Neural cell (in vitro differentiated cells): ENCODE results near the gene DACH1. TPM values are rescaled to one million over a fixed set of nuclear protein-coding genes. Genes with fewer than 3 reads are reported as not detected.

ENCODE experiments used
- H2AFZ ChIP-seq: fragments of 200-600, 300-800 bp; sonication (generic), shearing (Covaris generic); 2 replicates; pipeline ENCODE4 v1.6.0; 2014; ENCODE audit warnings: low read depth, mild to moderate bottlenecking, antibody characterized with exemption, low read length, moderate library complexity
- H3F3A ChIP-seq: fragments of 200-600 bp; shearing (Covaris generic); 2 replicates; pipeline ENCODE4 v1.6.1; 2016; ENCODE audit warnings: mild to moderate bottlenecking, moderate library complexity, mixed read lengths, antibody characterized with exemption, low read length; ENCODE audit not compliant: insufficient read depth, poor library complexity, severe bottlenecking
- H3K27ac ChIP-seq: fragments of 200-600, 300-800 bp; sonication (generic), shearing (Covaris generic); 2 replicates; pipeline ENCODE4 v1.5.1; 2014; ENCODE audit warnings: mild to moderate bottlenecking, low read length, moderate library complexity
- H3K27me3 ChIP-seq: fragments of 300-800, 200-600 bp; sonication (generic), shearing (Covaris generic); 2 replicates; pipeline ENCODE4 v1.6.0; 2014; ENCODE audit warnings: mild to moderate bottlenecking, low read depth, low read length, moderate library complexity; ENCODE audit not compliant: insufficient read depth
- H3K36me3 ChIP-seq: fragments of 300-800, 200-600 bp; sonication (generic), shearing (Covaris generic); 2 replicates; pipeline ENCODE4 v1.5.1; 2014; ENCODE audit warnings: mild to moderate bottlenecking, antibody characterized with exemption, low read length, moderate library complexity; ENCODE audit not compliant: insufficient read depth
- H3K4me2 ChIP-seq: fragments of 300-800, 200-600 bp; sonication (generic), shearing (Covaris generic); 2 replicates; pipeline ENCODE4 v1.6.0; 2014; ENCODE audit warnings: mild to moderate bottlenecking, low read length
- H3K4me3 ChIP-seq: fragments of 300-800, 200-600 bp; sonication (generic), shearing (Covaris generic); 2 replicates; pipeline ENCODE4 v1.5.1; 2014; ENCODE audit warnings: mild to moderate bottlenecking, low read length, moderate library complexity
- H3K79me2 ChIP-seq: fragments of 200-600 bp; shearing (Covaris generic); replicated peaks from 2 replicates; pipeline ENCODE4 v1.6.0; 2014; ENCODE audit warnings: mild to moderate bottlenecking, low read length, moderate library complexity; ENCODE audit not compliant: insufficient read depth
- H3K9ac ChIP-seq: fragments of 300-800, 200-600 bp; sonication (generic), shearing (Covaris generic); 2 replicates; pipeline ENCODE4 v1.6.1; 2016; ENCODE audit warnings: mild to moderate bottlenecking, low read length, mixed read lengths
- H3K9me2 ChIP-seq: fragments of 200-600 bp; shearing (Covaris generic); 2 replicates; pipeline ENCODE4 v1.6.1; 2016; ENCODE audit warnings: mild to moderate bottlenecking, low read length, mixed read lengths; ENCODE audit not compliant: insufficient read depth
- H3K9me3 ChIP-seq: fragments of 200-600, 300-800 bp; sonication (generic), shearing (Covaris generic); 2 replicates; pipeline ENCODE4 v1.6.1; 2016; ENCODE audit warnings: mild to moderate bottlenecking, mixed run types, low read length, moderate library complexity, mixed read lengths
- H4K20me1 ChIP-seq: fragments of 200-600 bp; shearing (Covaris generic); 2 replicates; pipeline ENCODE4 v1.6.1; 2016; ENCODE audit warnings: mild to moderate bottlenecking, mixed run types; ENCODE audit not compliant: insufficient read depth
- EP300 ChIP-seq: fragments of 450-650 bp; conservative IDR thresholded peaks from 2 replicates; pipeline ENCODE4 v1.6.1; 2014; ENCODE audit warnings: antibody characterized with exemption, mild to moderate bottlenecking, moderate library complexity; ENCODE audit not compliant: poor library complexity, severe bottlenecking
- EZH2 ChIP-seq: fragments of 200-600, 300-800 bp; shearing (Covaris generic), sonication (generic); IDR thresholded peaks from 2 replicates; pipeline ENCODE4 v1.6.1; 2014; ENCODE audit warnings: antibody characterized with exemption, low read length, borderline replicate concordance, mild to moderate bottlenecking; ENCODE audit not compliant: insufficient read depth, poor library complexity, severe bottlenecking
- MXI1 ChIP-seq: fragments of 450-650 bp; conservative IDR thresholded peaks from 2 replicates; pipeline ENCODE4 v1.6.1; 2014; ENCODE audit warnings: antibody characterized with exemption, mild to moderate bottlenecking; ENCODE audit not compliant: poor library complexity, severe bottlenecking
- POLR2AphosphoS5 ChIP-seq: IDR thresholded peaks from 2 replicates; pipeline ENCODE4 v1.6.1; 2012
- RAD21 ChIP-seq: fragments of 450-650 bp; conservative IDR thresholded peaks from 2 replicates; pipeline ENCODE4 v1.6.1; 2014; ENCODE audit warnings: antibody characterized with exemption, mild to moderate bottlenecking, moderate library complexity
- SMC3 ChIP-seq: fragments of 450-650 bp; conservative IDR thresholded peaks from 2 replicates; pipeline ENCODE4 v1.6.1; 2014; ENCODE audit warnings: antibody characterized with exemption, mild to moderate bottlenecking, moderate library complexity; ENCODE audit not compliant: poor library complexity
- TAF1 ChIP-seq: IDR thresholded peaks from 2 replicates; pipeline ENCODE4 v1.6.1; 2012; ENCODE audit warnings: low read depth
- polyA plus RNA-seq: library from polyadenylated mRNA; depleted of rRNA; stranded (reverse); fragments of >200 nt; gene quantifications from 2 replicates; pipeline ENCODE4 v1.2.3, GENCODE V29; 2014
- TF ChIP-seq, protein P1 (sequence below): IDR thresholded peaks from 2 replicates; pipeline ENCODE4 v1.6.1; 2012; ENCODE audit warnings: borderline replicate concordance
- TF ChIP-seq, protein P2 (sequence below): fragments of 450-650 bp; IDR thresholded peaks from 2 replicates; pipeline ENCODE4 v1.5.1; 2014; ENCODE audit warnings: antibody characterized with exemption, mild to moderate bottlenecking, moderate library complexity; ENCODE audit not compliant: poor library complexity, severe bottlenecking

DACH1 gene
- polyA plus RNA-seq, 1 donor from 2014 or later: 20.0 TPM

- Histone ChIP-seq H3K79me2 (no peaks in the 10 kb centered on the region), H2AFZ (no peak overlapping the region)
Observed at GRCh38 chr13:71587193-71587592, 279.8 kb downstream of the DACH1 start.

GRCh38 chr13:71583581-71583980 lies 283.4 kb downstream of the DACH1 start:
- Histone ChIP-seq H3K4me3 (no peak overlapping the region), H3K4me2 (no peak overlapping the region), H3K27me3 (no peaks in the 10 kb centered on the region), H4K20me1 (no peaks in the 10 kb centered on the region), H3F3A (no peaks in the 10 kb centered on the region), H3K9me2 (no peaks in the 10 kb centered on the region), H3K79me2 (no peaks in the 10 kb centered on the region), H3K9ac (no peak overlapping the region), H2AFZ (no peak overlapping the region), H3K27ac (no peak overlapping the region), H3K36me3 (no peaks in the 10 kb centered on the region), H3K9me3 (no peaks in the 10 kb centered on the region)
- TF ChIP-seq POLR2AphosphoS5 (no peak), SMC3 (no peak), RAD21 (no peak), EP300 (no peak), EZH2 (no peak), TAF1 (no peak), MXI1 (no peak)
- TF ChIP-seq, protein P1, sequence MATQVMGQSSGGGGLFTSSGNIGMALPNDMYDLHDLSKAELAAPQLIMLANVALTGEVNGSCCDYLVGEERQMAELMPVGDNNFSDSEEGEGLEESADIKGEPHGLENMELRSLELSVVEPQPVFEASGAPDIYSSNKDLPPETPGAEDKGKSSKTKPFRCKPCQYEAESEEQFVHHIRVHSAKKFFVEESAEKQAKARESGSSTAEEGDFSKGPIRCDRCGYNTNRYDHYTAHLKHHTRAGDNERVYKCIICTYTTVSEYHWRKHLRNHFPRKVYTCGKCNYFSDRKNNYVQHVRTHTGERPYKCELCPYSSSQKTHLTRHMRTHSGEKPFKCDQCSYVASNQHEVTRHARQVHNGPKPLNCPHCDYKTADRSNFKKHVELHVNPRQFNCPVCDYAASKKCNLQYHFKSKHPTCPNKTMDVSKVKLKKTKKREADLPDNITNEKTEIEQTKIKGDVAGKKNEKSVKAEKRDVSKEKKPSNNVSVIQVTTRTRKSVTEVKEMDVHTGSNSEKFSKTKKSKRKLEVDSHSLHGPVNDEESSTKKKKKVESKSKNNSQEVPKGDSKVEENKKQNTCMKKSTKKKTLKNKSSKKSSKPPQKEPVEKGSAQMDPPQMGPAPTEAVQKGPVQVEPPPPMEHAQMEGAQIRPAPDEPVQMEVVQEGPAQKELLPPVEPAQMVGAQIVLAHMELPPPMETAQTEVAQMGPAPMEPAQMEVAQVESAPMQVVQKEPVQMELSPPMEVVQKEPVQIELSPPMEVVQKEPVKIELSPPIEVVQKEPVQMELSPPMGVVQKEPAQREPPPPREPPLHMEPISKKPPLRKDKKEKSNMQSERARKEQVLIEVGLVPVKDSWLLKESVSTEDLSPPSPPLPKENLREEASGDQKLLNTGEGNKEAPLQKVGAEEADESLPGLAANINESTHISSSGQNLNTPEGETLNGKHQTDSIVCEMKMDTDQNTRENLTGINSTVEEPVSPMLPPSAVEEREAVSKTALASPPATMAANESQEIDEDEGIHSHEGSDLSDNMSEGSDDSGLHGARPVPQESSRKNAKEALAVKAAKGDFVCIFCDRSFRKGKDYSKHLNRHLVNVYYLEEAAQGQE: no peak
- TF ChIP-seq, protein P2, sequence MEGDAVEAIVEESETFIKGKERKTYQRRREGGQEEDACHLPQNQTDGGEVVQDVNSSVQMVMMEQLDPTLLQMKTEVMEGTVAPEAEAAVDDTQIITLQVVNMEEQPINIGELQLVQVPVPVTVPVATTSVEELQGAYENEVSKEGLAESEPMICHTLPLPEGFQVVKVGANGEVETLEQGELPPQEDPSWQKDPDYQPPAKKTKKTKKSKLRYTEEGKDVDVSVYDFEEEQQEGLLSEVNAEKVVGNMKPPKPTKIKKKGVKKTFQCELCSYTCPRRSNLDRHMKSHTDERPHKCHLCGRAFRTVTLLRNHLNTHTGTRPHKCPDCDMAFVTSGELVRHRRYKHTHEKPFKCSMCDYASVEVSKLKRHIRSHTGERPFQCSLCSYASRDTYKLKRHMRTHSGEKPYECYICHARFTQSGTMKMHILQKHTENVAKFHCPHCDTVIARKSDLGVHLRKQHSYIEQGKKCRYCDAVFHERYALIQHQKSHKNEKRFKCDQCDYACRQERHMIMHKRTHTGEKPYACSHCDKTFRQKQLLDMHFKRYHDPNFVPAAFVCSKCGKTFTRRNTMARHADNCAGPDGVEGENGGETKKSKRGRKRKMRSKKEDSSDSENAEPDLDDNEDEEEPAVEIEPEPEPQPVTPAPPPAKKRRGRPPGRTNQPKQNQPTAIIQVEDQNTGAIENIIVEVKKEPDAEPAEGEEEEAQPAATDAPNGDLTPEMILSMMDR: no peak

More at GRCh38 chr13:71587193-71587592, 279.8 kb downstream of the DACH1 start:
- H3K27ac ChIP-seq: no peak overlapping the region
- H3K4me2 ChIP-seq: no peak overlapping the region
- no peaks in the 10 kb centered on the region for H3K9me2 ChIP-seq
- H3K9me3 ChIP-seq: no peaks in the 10 kb centered on the region
- no peaks in the 10 kb centered on the region for H3K27me3 ChIP-seq
- no peaks in the 10 kb centered on the region for H4K20me1 ChIP-seq
- no peak for TF ChIP-seq TAF1
- TF ChIP-seq, protein P2: no peak
- TF ChIP-seq SMC3: no peak
- no peak for TF ChIP-seq EP300
- TF ChIP-seq POLR2AphosphoS5: no peak
- TF ChIP-seq RAD21: no peak
- no peak for TF ChIP-seq MXI1
- TF ChIP-seq, protein P1: no peak
- TF ChIP-seq EZH2: no peak
- H3K36me3 ChIP-seq: no peaks in the 10 kb centered on the region
- H3K9ac ChIP-seq: no peak overlapping the region
- H3F3A ChIP-seq: no peaks in the 10 kb centered on the region
- H3K4me3 ChIP-seq: no peak overlapping the region
